ENCODE measurements around the gene NPLOC4.

DNA sequence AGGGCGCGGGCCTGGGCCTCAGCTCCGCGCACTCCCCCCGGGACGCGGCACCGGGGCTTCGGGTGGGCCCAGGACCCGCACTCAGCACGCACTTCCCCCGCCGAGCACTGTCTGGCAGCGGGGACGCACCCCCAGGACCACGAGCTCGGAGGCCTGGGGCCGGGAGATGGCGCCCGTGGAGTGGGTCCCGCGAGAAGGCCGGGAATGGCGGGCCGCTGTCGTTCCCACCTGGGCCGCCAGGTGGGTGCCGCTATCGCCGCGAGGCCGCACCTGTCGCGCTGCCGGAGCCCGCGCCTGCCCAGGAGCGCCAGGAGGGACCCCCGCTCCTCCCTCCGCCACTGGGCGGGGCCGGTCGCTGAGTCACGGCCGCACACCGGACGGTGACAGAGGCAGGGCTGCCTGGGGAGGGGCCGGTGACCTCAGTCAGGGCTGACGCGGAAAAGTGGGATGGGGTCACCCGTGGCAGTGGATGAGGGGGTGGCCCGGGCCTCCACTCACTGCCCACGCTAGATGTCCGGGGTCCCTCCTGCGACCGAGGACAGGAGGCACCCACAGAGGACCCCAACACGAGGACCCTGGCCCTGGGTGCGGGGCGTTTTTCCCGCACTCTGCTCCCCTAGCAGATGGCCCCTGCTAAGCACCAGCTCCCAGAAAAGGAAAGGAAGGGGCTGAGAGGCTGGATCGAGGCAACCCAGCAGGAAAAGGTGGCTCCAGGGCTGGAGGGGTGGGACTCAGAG lies 117.5 kb downstream of the NPLOC4 start:
- TF ChIP-seq CHD2 (IDR thresholded peaks at IDR 0.05; ENCODE audit: low read length, partially characterized antibody) (no peak), NFIC (IDR thresholded peaks at IDR 0.05; ENCODE audit: borderline replicate concordance) (no peak), EZH2phosphoT487 (IDR thresholded peaks at IDR 0.05; ENCODE audit: borderline replicate concordance, low read depth) (no peak), TAF1 (IDR thresholded peaks at IDR 0.05; ENCODE audit: borderline replicate concordance, low read depth, low read length) (no peak), POLR2AphosphoS5 (IDR thresholded peaks at IDR 0.05; ENCODE audit: low read depth, low read length) (no peak), EP300 (IDR thresholded peaks at IDR 0.05; ENCODE audit: borderline replicate concordance in 1 of 2, low read depth in 1 of 2, low read length in 1 of 2) (no peak), SMC3 (IDR thresholded peaks at IDR 0.05; ENCODE audit: low read depth, low read length) (no peak), FOXM1 (IDR thresholded peaks at IDR 0.05; ENCODE audit: low read depth) (no peak), RAD21 (IDR thresholded peaks at IDR 0.05; ENCODE audit: low read length) (no peak), YY1 (IDR thresholded peaks at IDR 0.05; ENCODE audit: low read depth) (no peak), GATA2 (CRISPR knock-in tag; IDR thresholded peaks at IDR 0.05) (no peak)
- TF ChIP-seq, protein P1, sequence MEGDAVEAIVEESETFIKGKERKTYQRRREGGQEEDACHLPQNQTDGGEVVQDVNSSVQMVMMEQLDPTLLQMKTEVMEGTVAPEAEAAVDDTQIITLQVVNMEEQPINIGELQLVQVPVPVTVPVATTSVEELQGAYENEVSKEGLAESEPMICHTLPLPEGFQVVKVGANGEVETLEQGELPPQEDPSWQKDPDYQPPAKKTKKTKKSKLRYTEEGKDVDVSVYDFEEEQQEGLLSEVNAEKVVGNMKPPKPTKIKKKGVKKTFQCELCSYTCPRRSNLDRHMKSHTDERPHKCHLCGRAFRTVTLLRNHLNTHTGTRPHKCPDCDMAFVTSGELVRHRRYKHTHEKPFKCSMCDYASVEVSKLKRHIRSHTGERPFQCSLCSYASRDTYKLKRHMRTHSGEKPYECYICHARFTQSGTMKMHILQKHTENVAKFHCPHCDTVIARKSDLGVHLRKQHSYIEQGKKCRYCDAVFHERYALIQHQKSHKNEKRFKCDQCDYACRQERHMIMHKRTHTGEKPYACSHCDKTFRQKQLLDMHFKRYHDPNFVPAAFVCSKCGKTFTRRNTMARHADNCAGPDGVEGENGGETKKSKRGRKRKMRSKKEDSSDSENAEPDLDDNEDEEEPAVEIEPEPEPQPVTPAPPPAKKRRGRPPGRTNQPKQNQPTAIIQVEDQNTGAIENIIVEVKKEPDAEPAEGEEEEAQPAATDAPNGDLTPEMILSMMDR (IDR thresholded peaks at IDR 0.05): no peak
- TF ChIP-seq, protein P2, sequence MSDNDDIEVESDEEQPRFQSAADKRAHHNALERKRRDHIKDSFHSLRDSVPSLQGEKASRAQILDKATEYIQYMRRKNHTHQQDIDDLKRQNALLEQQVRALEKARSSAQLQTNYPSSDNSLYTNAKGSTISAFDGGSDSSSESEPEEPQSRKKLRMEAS (IDR thresholded peaks at IDR 0.05; ENCODE audit: low read depth): no peak
- TF ChIP-seq, protein P3, sequence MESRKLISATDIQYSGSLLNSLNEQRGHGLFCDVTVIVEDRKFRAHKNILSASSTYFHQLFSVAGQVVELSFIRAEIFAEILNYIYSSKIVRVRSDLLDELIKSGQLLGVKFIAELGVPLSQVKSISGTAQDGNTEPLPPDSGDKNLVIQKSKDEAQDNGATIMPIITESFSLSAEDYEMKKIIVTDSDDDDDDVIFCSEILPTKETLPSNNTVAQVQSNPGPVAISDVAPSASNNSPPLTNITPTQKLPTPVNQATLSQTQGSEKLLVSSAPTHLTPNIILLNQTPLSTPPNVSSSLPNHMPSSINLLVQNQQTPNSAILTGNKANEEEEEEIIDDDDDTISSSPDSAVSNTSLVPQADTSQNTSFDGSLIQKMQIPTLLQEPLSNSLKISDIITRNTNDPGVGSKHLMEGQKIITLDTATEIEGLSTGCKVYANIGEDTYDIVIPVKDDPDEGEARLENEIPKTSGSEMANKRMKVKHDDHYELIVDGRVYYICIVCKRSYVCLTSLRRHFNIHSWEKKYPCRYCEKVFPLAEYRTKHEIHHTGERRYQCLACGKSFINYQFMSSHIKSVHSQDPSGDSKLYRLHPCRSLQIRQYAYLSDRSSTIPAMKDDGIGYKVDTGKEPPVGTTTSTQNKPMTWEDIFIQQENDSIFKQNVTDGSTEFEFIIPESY (IDR thresholded peaks at IDR 0.05; ENCODE audit: borderline replicate concordance, low read depth): no peak

Data from SK-N-SH (cell line).